ENCODE results near the gene NEU1. TPM values are rescaled to one million over a fixed set of nuclear protein-coding genes. Genes with fewer than 3 reads are reported as not detected.

The NEU1 gene
- total RNA-seq, 1 experiment from 2014 or later = 36.2 TPM

- H3K9ac ChIP-seq (ENCODE audit: extremely low read depth, insufficient read length, low read length) = no peak overlapping the region
- H3K79me1 ChIP-seq (ENCODE audit: insufficient read depth, low read depth, low read length, poor library complexity, severe bottlenecking) = no peaks in the 10 kb centered on the region
- no peak overlapping the region for H2BK15ac ChIP-seq (ENCODE audit: low read depth, low read length)
- H3K23ac ChIP-seq (ENCODE audit: insufficient read length, low read depth, low read length) = no peak overlapping the region
- no peaks in the 10 kb centered on the region for H3K79me2 ChIP-seq (ENCODE audit: insufficient read depth, low read length)
- no peak overlapping the region for H4K8ac ChIP-seq (replicated peaks; ENCODE audit: insufficient read length, low read depth, low read length)
- no peaks in the 10 kb centered on the region for H3K27me3 Mint-ChIP-seq (ENCODE audit: low read depth)
- WGBS (ENCODE audit: extremely low coverage, insufficient read length, low lambda C conversion rate) = no CpG with 5 or more reads among the region's 22 CpGs
- H3K4me1 ChIP-seq (ENCODE audit: insufficient read depth, low read length) = no peaks in the 10 kb centered on the region
- H2BK120ac ChIP-seq (ENCODE audit: low read depth, low read length, poor library complexity, severe bottlenecking) = no peak overlapping the region
- no peak overlapping the region for H3K4me2 ChIP-seq (ENCODE audit: insufficient read depth, insufficient read length, low read length)
- H3T11ph ChIP-seq (ENCODE audit: low read length) = no peak overlapping the region
- H3K27ac Mint-ChIP-seq = no peak overlapping the region
- H3K23me2 ChIP-seq (ENCODE audit: insufficient read length, low read depth, low read length, poor library complexity, severe bottlenecking) = no peaks in the 10 kb centered on the region
- H3K18ac ChIP-seq (ENCODE audit: insufficient read length, low read depth, low read length) = no peak overlapping the region
- H2BK5ac ChIP-seq (ENCODE audit: insufficient read length, low read length) = no peak overlapping the region
- H2AFZ ChIP-seq (ENCODE audit: low read length) = no peak overlapping the region
- H3K9me3 ChIP-seq (ENCODE audit: control insufficient read depth, low read depth, low read length) = no peaks in the 10 kb centered on the region
- H3K56ac ChIP-seq (ENCODE audit: insufficient read length, low read depth, low read length) = no peak overlapping the region
- no peak overlapping the region for H3K4me3 Mint-ChIP-seq
- no peak overlapping the region for H4K91ac ChIP-seq (ENCODE audit: insufficient read length, low read depth, low read length)
- peaks cover 0 to under 1% of the 10 kb centered on the region in 2 experiments; a peak in 1 of 4 replicates for H3K4me1 Mint-ChIP-seq
- H4K20me1 ChIP-seq (ENCODE audit: control insufficient read depth, insufficient read depth, insufficient read length) = no peaks in the 10 kb centered on the region
- H2AK5ac ChIP-seq (ENCODE audit: insufficient read length, low read length) = no peak overlapping the region
- H3K14ac ChIP-seq (ENCODE audit: insufficient read depth, low read length) = no peak overlapping the region
- DNase-seq = no peak
- no peaks in the 10 kb centered on the region for H3K27me3 ChIP-seq (ENCODE audit: insufficient read depth, low read length)
- no peak overlapping the region for H3K27ac ChIP-seq (ENCODE audit: insufficient read length, low read depth, low read length)
- H3K36me3 Mint-ChIP-seq (ENCODE audit: insufficient read depth in 1 of 3, low read depth in 3 of 3) = peaks cover 65 to 98% (median 95%) of the 10 kb centered on the region in 3 experiments; a peak in 6 of 7 replicates
- H3K9me3 Mint-ChIP-seq = no peaks in the 10 kb centered on the region
- no peak overlapping the region for H4K5ac ChIP-seq (ENCODE audit: insufficient read length, low read depth, low read length)
- no peak overlapping the region for H2BK20ac ChIP-seq (ENCODE audit: low read depth, low read length, poor library complexity, severe bottlenecking)
- H3K4ac ChIP-seq (ENCODE audit: low read depth, low read length) = no peak overlapping the region
- no peak overlapping the region for H2BK12ac ChIP-seq (ENCODE audit: insufficient read length, low read depth, low read length)
- no peak for TF ChIP-seq CTCF (conservative IDR thresholded peaks at IDR 0.05)
Measured at GRCh38 chr6:31884528-31885035, 22.0 kb upstream of the NEU1 start.
